ENCODE measurements around the gene TRAPPC3.

The TRAPPC3 gene

GRCh38 chr1:36155408-36156328, 6.4 kb upstream of the TRAPPC3 start, which contains the start of gene MAP7D1:
Gene MAP7D1 (plus strand): TSS chr1:36156160. CDS start chr1:36156418, 258 bp downstream.
- Histone ChIP-seq H3K4me3 (ENCODE audit: low read length) (peak within 1 kb of the TSS; percentile 88), H3K9ac (ENCODE audit: low read length) (peak within 1 kb of the TSS; percentile 95), H3K9me3 (ENCODE audit: insufficient read depth, low read length) (no peaks in the 10 kb centered on the region), H3K36me3 (replicated peaks; ENCODE audit: low read depth, low read length) (peaks cover 2% of the 10 kb centered on the region), H3K27me3 (ENCODE audit: low read depth, low read length) (no peaks in the 10 kb centered on the region), H3K79me2 (ENCODE audit: low read length) (peaks cover 57% of the 10 kb centered on the region), H4K20me1 (ENCODE audit: insufficient read depth, low read length) (peaks cover 8% of the 10 kb centered on the region), H3K4me2 (ENCODE audit: low read length) (peak within 1 kb of the TSS; percentile 97), H3K4me1 (ENCODE audit: low read length) (peaks cover 42% of the 10 kb centered on the region), H3K27ac (ENCODE audit: low read length) (peak within 1 kb of the TSS; percentile 78), H2AFZ (ENCODE audit: low read depth, low read length) (peak within 1 kb of the TSS; percentile 76)
- TF ChIP-seq EZH2phosphoT487 (IDR thresholded peaks at IDR 0.05; ENCODE audit: low read depth) (no peak), CTCF (IDR thresholded peaks at IDR 0.05; ENCODE audit: low read depth, low read length) (no peak)

- H3K4me1 ChIP-seq (ENCODE audit: low read length) = peaks cover 42% of the 10 kb centered on the region
- no peaks in the 10 kb centered on the region for H3K27me3 ChIP-seq (ENCODE audit: low read depth, low read length)
- H3K27ac ChIP-seq (ENCODE audit: low read length) = peak overlapping the region; percentile 78
Observed at GRCh38 chr1:36154765-36155407, 5.6 kb upstream of the TRAPPC3 start.

GRCh38 chr1:36154335-36154734, 5.0 kb upstream of the TRAPPC3 start:
- TF ChIP-seq CTCF (IDR thresholded peaks at IDR 0.05; ENCODE audit: low read depth, low read length) (no peak), EZH2phosphoT487 (IDR thresholded peaks at IDR 0.05; ENCODE audit: low read depth) (no peak)
- peaks cover 8% of the 10 kb centered on the region for H4K20me1 ChIP-seq (ENCODE audit: insufficient read depth, low read length)
- no peaks in the 10 kb centered on the region for H3K27me3 ChIP-seq (ENCODE audit: low read depth, low read length)
- no peak overlapping the region for H3K4me2 ChIP-seq (ENCODE audit: low read length)
- no peak overlapping the region for H3K9ac ChIP-seq (ENCODE audit: low read length)
- peaks cover 2% of the 10 kb centered on the region for H3K36me3 ChIP-seq (replicated peaks; ENCODE audit: low read depth, low read length)
- H2AFZ ChIP-seq (ENCODE audit: low read depth, low read length) = no peak overlapping the region
- no peak overlapping the region for H3K4me3 ChIP-seq (ENCODE audit: low read length)
- H3K4me1 ChIP-seq (ENCODE audit: low read length) = peaks cover 39% of the 10 kb centered on the region
- H3K79me2 ChIP-seq (ENCODE audit: low read length) = peaks cover 44% of the 10 kb centered on the region
- no peak overlapping the region for H3K27ac ChIP-seq (ENCODE audit: low read length)
- no peaks in the 10 kb centered on the region for H3K9me3 ChIP-seq (ENCODE audit: insufficient read depth, low read length)

More at GRCh38 chr1:36154765-36155407, 5.6 kb upstream of the TRAPPC3 start:
- no peak for TF ChIP-seq CTCF (IDR thresholded peaks at IDR 0.05; ENCODE audit: low read depth, low read length)
- TF ChIP-seq EZH2phosphoT487 (IDR thresholded peaks at IDR 0.05; ENCODE audit: low read depth) = no peak
- Histone ChIP-seq H3K9ac (ENCODE audit: low read length) (peak overlapping the region; percentile 95), H2AFZ (ENCODE audit: low read depth, low read length) (peak overlapping the region; percentile 76; the same call in 1 of the 2 replicates), H4K20me1 (ENCODE audit: insufficient read depth, low read length) (peaks cover 8% of the 10 kb centered on the region), H3K36me3 (replicated peaks; ENCODE audit: low read depth, low read length) (peaks cover 2% of the 10 kb centered on the region), H3K9me3 (ENCODE audit: insufficient read depth, low read length) (no peaks in the 10 kb centered on the region), H3K4me2 (ENCODE audit: low read length) (peak overlapping the region; percentile 97), H3K4me3 (ENCODE audit: low read length) (peak overlapping the region; percentile 88), H3K79me2 (ENCODE audit: low read length) (peaks cover 49% of the 10 kb centered on the region)

DNA sequence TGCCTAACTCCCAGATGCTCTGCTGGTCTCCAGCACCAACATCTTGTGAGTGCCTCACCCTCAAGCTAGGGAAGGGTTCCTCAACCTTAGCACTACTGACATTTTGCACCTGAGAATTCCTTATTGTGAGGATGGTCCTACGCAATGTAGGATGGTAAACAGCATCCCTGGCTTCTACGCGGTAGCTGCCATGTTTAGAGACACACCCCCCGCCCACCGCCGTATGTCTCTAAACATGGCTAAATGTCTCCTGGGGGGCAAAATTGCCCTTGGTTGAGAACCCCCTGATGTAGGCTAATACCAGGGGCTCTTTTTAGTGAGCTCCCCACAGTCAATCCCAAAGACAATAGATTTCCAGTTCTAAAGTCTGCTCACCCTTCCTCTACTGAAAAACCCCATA, 4.2 kb upstream of the TRAPPC3 start:
- Histone ChIP-seq H3K4me1 (ENCODE audit: low read length) (peaks cover 40% of the 10 kb centered on the region), H3K79me2 (ENCODE audit: low read length) (peaks cover 43% of the 10 kb centered on the region), H4K20me1 (ENCODE audit: insufficient read depth, low read length) (peaks cover 8% of the 10 kb centered on the region), H3K9ac (ENCODE audit: low read length) (no peak overlapping the region), H3K27ac (ENCODE audit: low read length) (no peak overlapping the region), H3K4me2 (ENCODE audit: low read length) (no peak overlapping the region), H3K36me3 (replicated peaks; ENCODE audit: low read depth, low read length) (peaks cover under 1% of the 10 kb centered on the region), H3K4me3 (ENCODE audit: low read length) (no peak overlapping the region), H2AFZ (ENCODE audit: low read depth, low read length) (no peak overlapping the region), H3K27me3 (ENCODE audit: low read depth, low read length) (no peaks in the 10 kb centered on the region), H3K9me3 (ENCODE audit: insufficient read depth, low read length) (no peaks in the 10 kb centered on the region)
- TF ChIP-seq CTCF (IDR thresholded peaks at IDR 0.05; ENCODE audit: low read depth, low read length) (no peak), EZH2phosphoT487 (IDR thresholded peaks at IDR 0.05; ENCODE audit: low read depth) (no peak)

Measured in OCI-LY3 (cell line).